Measurements from ENCODE around the gene KCTD12.

Gene KCTD12

GRCh38 chr13:76879883-76880270, 6.3 kb downstream of the KCTD12 start:
- no peak for TF ChIP-seq ZFX (IDR thresholded peaks at IDR 0.05)
- TF ChIP-seq, protein P1, sequence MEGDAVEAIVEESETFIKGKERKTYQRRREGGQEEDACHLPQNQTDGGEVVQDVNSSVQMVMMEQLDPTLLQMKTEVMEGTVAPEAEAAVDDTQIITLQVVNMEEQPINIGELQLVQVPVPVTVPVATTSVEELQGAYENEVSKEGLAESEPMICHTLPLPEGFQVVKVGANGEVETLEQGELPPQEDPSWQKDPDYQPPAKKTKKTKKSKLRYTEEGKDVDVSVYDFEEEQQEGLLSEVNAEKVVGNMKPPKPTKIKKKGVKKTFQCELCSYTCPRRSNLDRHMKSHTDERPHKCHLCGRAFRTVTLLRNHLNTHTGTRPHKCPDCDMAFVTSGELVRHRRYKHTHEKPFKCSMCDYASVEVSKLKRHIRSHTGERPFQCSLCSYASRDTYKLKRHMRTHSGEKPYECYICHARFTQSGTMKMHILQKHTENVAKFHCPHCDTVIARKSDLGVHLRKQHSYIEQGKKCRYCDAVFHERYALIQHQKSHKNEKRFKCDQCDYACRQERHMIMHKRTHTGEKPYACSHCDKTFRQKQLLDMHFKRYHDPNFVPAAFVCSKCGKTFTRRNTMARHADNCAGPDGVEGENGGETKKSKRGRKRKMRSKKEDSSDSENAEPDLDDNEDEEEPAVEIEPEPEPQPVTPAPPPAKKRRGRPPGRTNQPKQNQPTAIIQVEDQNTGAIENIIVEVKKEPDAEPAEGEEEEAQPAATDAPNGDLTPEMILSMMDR (conservative IDR thresholded peaks at IDR 0.05), result no peak

GRCh38 chr13:76879203-76879882, 6.9 kb downstream of the KCTD12 start:
- H3K27ac ChIP-seq, result no peak overlapping the region
- TF ChIP-seq, protein P1 (conservative IDR thresholded peaks at IDR 0.05), result no peak
- no peak for TF ChIP-seq ZFX (IDR thresholded peaks at IDR 0.05)

More at GRCh38 chr13:76879883-76880270, 6.3 kb downstream of the KCTD12 start:
- H3K27ac ChIP-seq, result no peak overlapping the region

DNA sequence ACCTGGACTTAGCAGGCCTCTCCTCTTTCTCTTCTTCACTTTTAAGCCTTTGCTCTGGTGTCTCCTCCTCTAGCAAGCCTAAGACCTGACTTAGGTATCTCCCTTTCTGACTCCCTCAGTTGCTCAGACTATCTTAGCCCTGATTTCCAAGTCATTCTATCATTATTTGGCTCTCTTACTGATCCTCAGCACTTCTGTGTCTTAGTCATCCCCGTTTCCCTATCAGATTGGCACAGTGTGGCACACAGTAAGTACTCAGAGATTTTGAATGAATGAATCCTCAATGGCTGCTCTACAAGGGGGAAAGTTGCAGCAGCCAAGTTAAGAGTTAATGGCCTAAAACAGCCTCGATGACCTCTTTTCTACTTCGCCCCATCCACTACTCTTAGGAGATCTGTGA, 8.2 kb downstream of the KCTD12 start:
- H3K27ac ChIP-seq, result no peak overlapping the region
- no peak for TF ChIP-seq ZFX (IDR thresholded peaks at IDR 0.05)
- TF ChIP-seq, protein P1 (conservative IDR thresholded peaks at IDR 0.05), result no peak

DNA sequence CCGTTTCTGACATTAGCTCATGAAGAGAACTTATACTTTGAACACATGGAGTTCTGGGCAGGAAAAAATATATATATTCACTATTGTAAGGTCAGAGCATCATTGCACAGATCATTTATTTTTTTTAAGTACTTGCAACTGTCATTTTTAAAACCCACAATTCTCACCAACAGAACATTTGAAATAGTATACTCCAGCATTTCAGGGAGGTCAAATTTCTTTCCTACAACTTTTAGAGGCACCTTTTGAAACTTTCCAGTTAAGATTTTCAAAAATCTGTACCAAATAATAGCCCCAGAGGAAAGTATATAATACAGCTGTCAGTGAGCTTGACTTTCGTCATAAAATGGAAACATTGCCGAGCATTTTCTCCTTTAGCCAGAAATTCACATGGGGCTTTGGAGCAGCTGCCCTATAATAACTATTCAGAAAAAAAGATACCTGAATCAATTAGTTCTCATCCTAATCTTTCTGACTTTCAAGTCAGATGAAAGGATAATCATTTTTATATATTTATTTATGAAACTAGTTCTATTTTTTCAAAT, 10.9 kb downstream of the KCTD12 start:
- H3K27ac ChIP-seq, result no peak overlapping the region
- TF ChIP-seq ZFX (IDR thresholded peaks at IDR 0.05), result no peak
- TF ChIP-seq, protein P1 (conservative IDR thresholded peaks at IDR 0.05), result no peak

GRCh38 chr13:76874479-76874878, 11.7 kb downstream of the KCTD12 start:
- TF ChIP-seq, protein P1 (conservative IDR thresholded peaks at IDR 0.05), result no peak
- TF ChIP-seq ZFX (IDR thresholded peaks at IDR 0.05), result no peak
- H3K27ac ChIP-seq, result no peak overlapping the region

GRCh38 chr13:76873445-76873844, 12.8 kb downstream of the KCTD12 start:
- TF ChIP-seq, protein P1 (conservative IDR thresholded peaks at IDR 0.05), result no peak
- no peak for TF ChIP-seq ZFX (IDR thresholded peaks at IDR 0.05)
- H3K27ac ChIP-seq, result no peak overlapping the region

- H3K27ac ChIP-seq, result no peak overlapping the region
- no peak for TF ChIP-seq ZFX (IDR thresholded peaks at IDR 0.05)
- TF ChIP-seq, protein P1 (conservative IDR thresholded peaks at IDR 0.05), result no peak
Measured at GRCh38 chr13:76872675-76873074, 13.5 kb downstream of the KCTD12 start.
